Neural progenitor cell (in vitro differentiated cells): Measurements from ENCODE around the gene ODR4. TPM values are rescaled to one million over a fixed set of nuclear protein-coding genes. Genes with fewer than 3 reads are reported as not detected.

Experiments used
- DNase-seq: peaks from one replicate; pipeline ENCODE4 v3.0.0-alpha.2; 2016; ENCODE audit warnings: low spot score
- H2AFZ ChIP-seq: fragments of 200-600 bp; sonication (generic); replicated peaks from 2 replicates; pipeline ENCODE4 v1.6.1; 2016; ENCODE audit warnings: antibody characterized with exemption
- H3F3A ChIP-seq: fragments of 200-600 bp; sonication (generic); 2 replicates; pipeline ENCODE4 v1.6.1; 2016; ENCODE audit warnings: antibody characterized with exemption, low read depth
- H3K27ac ChIP-seq: fragments of 200-600 bp; sonication (generic); 2 replicates; pipeline ENCODE4 v1.5.1; 2016; ENCODE audit warnings: mild to moderate bottlenecking
- H3K27me3 ChIP-seq: fragments of 200-600 bp; sonication (generic); 2 replicates; pipeline ENCODE4 v1.6.1; 2016; ENCODE audit warnings: mild to moderate bottlenecking, moderate library complexity
- H3K36me3 ChIP-seq: fragments of 200-600 bp; sonication (generic); 2 replicates; pipeline ENCODE4 v1.5.1; 2016
- H3K4me1 ChIP-seq: fragments of 200-600 bp; sonication (generic); 2 replicates; pipeline ENCODE4 v1.6.1; 2016; ENCODE audit warnings: mixed run types
- H3K4me2 ChIP-seq: fragments of 200-600 bp; sonication (generic); 2 replicates; pipeline ENCODE4 v1.6.1; 2016
- H3K4me3 ChIP-seq: fragments of 200-600 bp; sonication (generic); 2 replicates; pipeline ENCODE4 v1.5.1; 2016
- H3K79me2 ChIP-seq: fragments of 200-600 bp; sonication (generic); 2 replicates; pipeline ENCODE4 v1.6.1; 2016; ENCODE audit warnings: low read depth
- H3K9ac ChIP-seq: fragments of 200-600 bp; sonication (generic); 2 replicates; pipeline ENCODE4 v1.6.1; 2016
- H3K9me3 ChIP-seq: fragments of 200-600 bp; sonication (generic); 2 replicates; pipeline ENCODE4 v1.5.1; 2016; ENCODE audit warnings: low read depth
- H4K20me1 ChIP-seq: fragments of 200-600 bp; sonication (generic); 2 replicates; pipeline ENCODE4 v1.6.1; 2016; ENCODE audit warnings: low read depth
- H3K27ac Mint-ChIP-seq: 3 replicates; pipeline ENCODE4 v1.8.0; 2021; ENCODE audit warnings: mixed read lengths
- H3K27me3 Mint-ChIP-seq: 2 replicates; pipeline ENCODE4 v1.8.0; 2022; ENCODE audit warnings: low read depth, mild to moderate bottlenecking, inconsistent platforms, moderate library complexity, mixed read lengths; ENCODE audit not compliant: insufficient read depth
- H3K36me3 Mint-ChIP-seq: 3 replicates; pipeline ENCODE4 v1.8.0; 2021; ENCODE audit warnings: mixed read lengths
- H3K4me1 Mint-ChIP-seq: 3 replicates; pipeline ENCODE4 v1.8.0; 2021; ENCODE audit warnings: mixed read lengths
- H3K4me3 Mint-ChIP-seq: 3 replicates; pipeline ENCODE4 v1.8.0; 2021; ENCODE audit warnings: mild to moderate bottlenecking, moderate library complexity, mixed read lengths
- H3K9me3 Mint-ChIP-seq: 3 replicates; pipeline ENCODE4 v1.8.0; 2020; ENCODE audit warnings: mixed read lengths
- CTCF ChIP-seq: fragments of 200-600 bp; sonication (generic); IDR thresholded peaks from 2 replicates; pipeline ENCODE4 v1.5.1; 2017; ENCODE audit warnings: antibody characterized with exemption, mild to moderate bottlenecking
- EZH2 ChIP-seq: fragments of 200-600 bp; sonication (generic); IDR thresholded peaks from 2 replicates; pipeline ENCODE4 v1.6.1; 2017; ENCODE audit warnings: antibody characterized with exemption, mild to moderate bottlenecking, moderate library complexity
- EZH2phosphoT487 ChIP-seq: fragments of 200-600 bp; sonication (generic); IDR thresholded peaks from 2 replicates; pipeline ENCODE4 v1.6.1; 2017; ENCODE audit warnings: antibody characterized with exemption
- total RNA-seq: library from RNA; depleted of rRNA; stranded (reverse); fragments of >200 nt; gene quantifications from 2 replicates; pipeline ENCODE4 v1.2.3, GENCODE V29; 2015; ENCODE audit warnings: low replicate concordance

Gene ODR4
- total RNA-seq, 1 donor from 2014 or later = 37.2 TPM

DNA sequence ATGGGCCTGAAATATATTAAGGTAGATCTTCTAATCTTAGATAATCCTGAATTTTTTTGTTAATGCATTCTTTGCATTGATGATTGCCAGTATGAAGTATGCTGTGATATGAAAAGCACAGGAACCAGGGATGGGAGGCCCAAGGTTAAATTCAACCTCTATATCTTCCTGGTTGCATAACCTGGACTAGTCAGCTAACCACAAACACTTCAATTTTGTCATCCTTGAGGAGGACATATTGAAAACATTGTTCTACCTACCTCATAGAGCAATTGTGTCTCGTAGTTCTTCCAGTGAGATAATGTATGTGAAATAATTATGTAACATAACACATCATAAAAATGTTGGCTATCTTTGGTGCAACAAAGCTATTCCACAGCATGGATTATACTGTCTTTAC lies 59.7 kb downstream of the ODR4 start:
- H3K27me3 Mint-ChIP-seq = peaks cover 2% of the 10 kb centered on the region

GRCh38 chr1:186438567-186438966 lies 62.9 kb downstream of the ODR4 start:
- Mint-ChIP-seq H3K36me3 (no peaks in the 10 kb centered on the region), H3K9me3 (no peaks in the 10 kb centered on the region), H3K27ac (no peak overlapping the region), H3K27me3 (no peaks in the 10 kb centered on the region), H3K4me1 (no peaks in the 10 kb centered on the region), H3K4me3 (no peak overlapping the region)
- no peak overlapping the region for H2AFZ ChIP-seq
- H3K4me2 ChIP-seq = no peak overlapping the region
- no peak for TF ChIP-seq EZH2
- no peak for TF ChIP-seq EZH2phosphoT487
- TF ChIP-seq CTCF = no peak
- H3K4me3 ChIP-seq = no peak overlapping the region
- no peaks in the 10 kb centered on the region for H3K79me2 ChIP-seq
- no peak for DNase-seq
- H3K27ac ChIP-seq = no peak overlapping the region
- H3K27me3 ChIP-seq = no peaks in the 10 kb centered on the region
- H3K4me1 ChIP-seq = no peaks in the 10 kb centered on the region
- no peaks in the 10 kb centered on the region for H4K20me1 ChIP-seq
- H3K36me3 ChIP-seq = no peaks in the 10 kb centered on the region
- no peaks in the 10 kb centered on the region for H3K9me3 ChIP-seq
- H3F3A ChIP-seq = no peaks in the 10 kb centered on the region
- no peak overlapping the region for H3K9ac ChIP-seq

More for the DNA sequence above, 59.7 kb downstream of the ODR4 start:
- Histone ChIP-seq H3K27me3 (no peaks in the 10 kb centered on the region), H3K9me3 (no peaks in the 10 kb centered on the region), H3K4me2 (no peak overlapping the region), H3K36me3 (no peaks in the 10 kb centered on the region), H3K27ac (no peak overlapping the region), H4K20me1 (no peaks in the 10 kb centered on the region), H3K79me2 (no peaks in the 10 kb centered on the region), H2AFZ (no peak overlapping the region), H3K4me3 (no peak overlapping the region), H3K9ac (no peak overlapping the region), H3K4me1 (no peaks in the 10 kb centered on the region), H3F3A (no peaks in the 10 kb centered on the region)
- Mint-ChIP-seq H3K4me3 (no peak overlapping the region), H3K27ac (no peak overlapping the region), H3K9me3 (no peaks in the 10 kb centered on the region), H3K4me1 (no peaks in the 10 kb centered on the region), H3K36me3 (no peaks in the 10 kb centered on the region)
- no peak for DNase-seq
- TF ChIP-seq CTCF (no peak), EZH2 (no peak), EZH2phosphoT487 (no peak)

DNA sequence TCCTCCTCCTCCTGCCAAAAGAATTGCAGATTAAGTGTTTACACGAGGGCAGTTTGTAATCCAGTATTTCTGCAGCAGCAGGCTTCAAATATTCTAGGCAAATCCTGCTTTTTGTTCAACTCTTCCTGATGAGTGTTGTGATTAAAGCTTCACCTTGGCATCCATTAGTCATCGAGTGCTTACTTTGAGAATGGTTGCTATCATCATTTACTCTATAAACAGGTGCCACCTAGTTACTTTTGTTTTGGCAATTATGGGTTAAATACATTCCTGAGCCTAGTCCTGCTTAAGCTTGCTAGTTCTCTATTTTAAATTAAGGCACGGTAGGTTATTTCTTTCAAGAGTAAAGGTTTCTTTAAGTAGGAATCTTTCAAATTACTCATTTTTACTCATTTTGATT lies 64.9 kb downstream of the ODR4 start:
- no peaks in the 10 kb centered on the region for H3K36me3 ChIP-seq
- H3F3A ChIP-seq = no peaks in the 10 kb centered on the region
- no peak overlapping the region for H3K27ac ChIP-seq
- no peak overlapping the region for H3K9ac ChIP-seq
- Mint-ChIP-seq H3K27ac (no peak overlapping the region), H3K36me3 (no peaks in the 10 kb centered on the region), H3K9me3 (no peaks in the 10 kb centered on the region), H3K4me1 (no peaks in the 10 kb centered on the region), H3K27me3 (no peaks in the 10 kb centered on the region), H3K4me3 (no peak overlapping the region)
- H2AFZ ChIP-seq = no peak overlapping the region
- H3K79me2 ChIP-seq = no peaks in the 10 kb centered on the region
- H3K4me2 ChIP-seq = no peak overlapping the region
- no peak overlapping the region for H3K4me3 ChIP-seq
- no peaks in the 10 kb centered on the region for H3K27me3 ChIP-seq
- no peaks in the 10 kb centered on the region for H3K4me1 ChIP-seq
- TF ChIP-seq CTCF (no peak), EZH2phosphoT487 (no peak), EZH2 (no peak)
- no peak for DNase-seq
- H3K9me3 ChIP-seq = no peaks in the 10 kb centered on the region
- no peaks in the 10 kb centered on the region for H4K20me1 ChIP-seq
